Neural cell (in vitro differentiated cells): ENCODE data around the gene SLC39A10. TPM values are rescaled to one million over a fixed set of nuclear protein-coding genes. Genes with fewer than 3 reads are reported as not detected.

ENCODE experiments used
- H2AFZ ChIP-seq: fragments of 200-600, 300-800 bp; sonication (generic), shearing (Covaris generic); 2 replicates; pipeline ENCODE4 v1.6.0; 2014; ENCODE audit warnings: low read depth, mild to moderate bottlenecking, antibody characterized with exemption, low read length, moderate library complexity
- H3F3A ChIP-seq: fragments of 200-600 bp; shearing (Covaris generic); 2 replicates; pipeline ENCODE4 v1.6.1; 2016; ENCODE audit warnings: mild to moderate bottlenecking, moderate library complexity, mixed read lengths, antibody characterized with exemption, low read length; ENCODE audit not compliant: insufficient read depth, poor library complexity, severe bottlenecking
- H3K27ac ChIP-seq: fragments of 200-600, 300-800 bp; sonication (generic), shearing (Covaris generic); 2 replicates; pipeline ENCODE4 v1.5.1; 2014; ENCODE audit warnings: mild to moderate bottlenecking, low read length, moderate library complexity
- H3K27me3 ChIP-seq: fragments of 300-800, 200-600 bp; sonication (generic), shearing (Covaris generic); 2 replicates; pipeline ENCODE4 v1.6.0; 2014; ENCODE audit warnings: mild to moderate bottlenecking, low read depth, low read length, moderate library complexity; ENCODE audit not compliant: insufficient read depth
- H3K36me3 ChIP-seq: fragments of 300-800, 200-600 bp; sonication (generic), shearing (Covaris generic); 2 replicates; pipeline ENCODE4 v1.5.1; 2014; ENCODE audit warnings: mild to moderate bottlenecking, antibody characterized with exemption, low read length, moderate library complexity; ENCODE audit not compliant: insufficient read depth
- H3K4me2 ChIP-seq: fragments of 300-800, 200-600 bp; sonication (generic), shearing (Covaris generic); 2 replicates; pipeline ENCODE4 v1.6.0; 2014; ENCODE audit warnings: mild to moderate bottlenecking, low read length
- H3K4me3 ChIP-seq: fragments of 300-800, 200-600 bp; sonication (generic), shearing (Covaris generic); 2 replicates; pipeline ENCODE4 v1.5.1; 2014; ENCODE audit warnings: mild to moderate bottlenecking, low read length, moderate library complexity
- H3K79me2 ChIP-seq: fragments of 200-600 bp; shearing (Covaris generic); replicated peaks from 2 replicates; pipeline ENCODE4 v1.6.0; 2014; ENCODE audit warnings: mild to moderate bottlenecking, low read length, moderate library complexity; ENCODE audit not compliant: insufficient read depth
- H3K9ac ChIP-seq: fragments of 300-800, 200-600 bp; sonication (generic), shearing (Covaris generic); 2 replicates; pipeline ENCODE4 v1.6.1; 2016; ENCODE audit warnings: mild to moderate bottlenecking, low read length, mixed read lengths
- H3K9me2 ChIP-seq: fragments of 200-600 bp; shearing (Covaris generic); 2 replicates; pipeline ENCODE4 v1.6.1; 2016; ENCODE audit warnings: mild to moderate bottlenecking, low read length, mixed read lengths; ENCODE audit not compliant: insufficient read depth
- H3K9me3 ChIP-seq: fragments of 200-600, 300-800 bp; sonication (generic), shearing (Covaris generic); 2 replicates; pipeline ENCODE4 v1.6.1; 2016; ENCODE audit warnings: mild to moderate bottlenecking, mixed run types, low read length, moderate library complexity, mixed read lengths
- H4K20me1 ChIP-seq: fragments of 200-600 bp; shearing (Covaris generic); 2 replicates; pipeline ENCODE4 v1.6.1; 2016; ENCODE audit warnings: mild to moderate bottlenecking, mixed run types; ENCODE audit not compliant: insufficient read depth
- CTCF ChIP-seq: fragments of 450-650 bp; IDR thresholded peaks from 2 replicates; pipeline ENCODE4 v1.5.1; 2014; ENCODE audit warnings: antibody characterized with exemption, mild to moderate bottlenecking, moderate library complexity; ENCODE audit not compliant: poor library complexity, severe bottlenecking
- EP300 ChIP-seq: fragments of 450-650 bp; conservative IDR thresholded peaks from 2 replicates; pipeline ENCODE4 v1.6.1; 2014; ENCODE audit warnings: antibody characterized with exemption, mild to moderate bottlenecking, moderate library complexity; ENCODE audit not compliant: poor library complexity, severe bottlenecking
- EZH2 ChIP-seq: fragments of 200-600, 300-800 bp; shearing (Covaris generic), sonication (generic); IDR thresholded peaks from 2 replicates; pipeline ENCODE4 v1.6.1; 2014; ENCODE audit warnings: antibody characterized with exemption, low read length, borderline replicate concordance, mild to moderate bottlenecking; ENCODE audit not compliant: insufficient read depth, poor library complexity, severe bottlenecking
- MXI1 ChIP-seq: fragments of 450-650 bp; conservative IDR thresholded peaks from 2 replicates; pipeline ENCODE4 v1.6.1; 2014; ENCODE audit warnings: antibody characterized with exemption, mild to moderate bottlenecking; ENCODE audit not compliant: poor library complexity, severe bottlenecking
- POLR2AphosphoS5 ChIP-seq: IDR thresholded peaks from 2 replicates; pipeline ENCODE4 v1.6.1; 2012
- RAD21 ChIP-seq: fragments of 450-650 bp; conservative IDR thresholded peaks from 2 replicates; pipeline ENCODE4 v1.6.1; 2014; ENCODE audit warnings: antibody characterized with exemption, mild to moderate bottlenecking, moderate library complexity
- SMC3 ChIP-seq: fragments of 450-650 bp; conservative IDR thresholded peaks from 2 replicates; pipeline ENCODE4 v1.6.1; 2014; ENCODE audit warnings: antibody characterized with exemption, mild to moderate bottlenecking, moderate library complexity; ENCODE audit not compliant: poor library complexity
- TAF1 ChIP-seq: IDR thresholded peaks from 2 replicates; pipeline ENCODE4 v1.6.1; 2012; ENCODE audit warnings: low read depth
- polyA plus RNA-seq: library from polyadenylated mRNA; depleted of rRNA; stranded (reverse); fragments of >200 nt; gene quantifications from 2 replicates; pipeline ENCODE4 v1.2.3, GENCODE V29; 2014
- TF ChIP-seq, protein P1 (sequence below): IDR thresholded peaks from 2 replicates; pipeline ENCODE4 v1.6.1; 2012; ENCODE audit warnings: borderline replicate concordance

The SLC39A10 gene
- polyA plus RNA-seq, 1 donor from 2014 or later = 71.7 TPM

DNA sequence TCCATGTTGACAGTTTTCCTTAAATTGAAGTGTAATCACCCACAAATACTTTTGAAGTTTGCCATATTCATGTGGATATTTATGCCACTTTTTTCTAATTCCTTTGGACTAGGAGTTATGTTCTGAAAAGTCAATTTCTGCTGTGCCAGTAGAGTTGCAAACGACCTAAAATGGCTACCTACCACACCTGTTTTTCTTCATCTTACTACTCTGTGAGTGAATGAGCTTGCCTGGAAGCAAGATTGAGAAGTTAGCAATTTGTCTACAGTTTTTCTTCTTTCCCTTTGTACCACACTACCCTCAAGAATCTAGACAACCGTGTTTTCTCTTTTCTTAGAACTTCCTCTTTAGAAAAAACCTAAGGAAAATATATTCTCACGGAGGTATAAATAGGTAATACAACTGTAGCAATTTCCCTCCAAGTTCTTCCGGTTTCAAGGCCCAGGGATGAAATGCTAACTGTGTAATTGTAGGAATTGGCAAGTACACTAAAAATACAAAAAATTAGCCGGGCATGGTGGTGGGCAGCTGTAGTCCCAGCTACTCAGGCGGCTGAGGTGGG, 7.3 kb upstream of the SLC39A10 start:
- Histone ChIP-seq H3K27me3 (no peaks in the 10 kb centered on the region), H3K36me3 (no peaks in the 10 kb centered on the region), H3K4me2 (no peak overlapping the region), H3K27ac (no peak overlapping the region), H2AFZ (no peak overlapping the region), H4K20me1 (no peaks in the 10 kb centered on the region), H3K9me3 (no peaks in the 10 kb centered on the region), H3K79me2 (no peaks in the 10 kb centered on the region), H3K4me3 (no peak overlapping the region), H3K9me2 (no peaks in the 10 kb centered on the region), H3F3A (no peaks in the 10 kb centered on the region), H3K9ac (no peak overlapping the region)
- TF ChIP-seq CTCF (no peak), MXI1 (no peak), POLR2AphosphoS5 (no peak), TAF1 (no peak), SMC3 (no peak), EZH2 (no peak)
- TF ChIP-seq, protein P1, sequence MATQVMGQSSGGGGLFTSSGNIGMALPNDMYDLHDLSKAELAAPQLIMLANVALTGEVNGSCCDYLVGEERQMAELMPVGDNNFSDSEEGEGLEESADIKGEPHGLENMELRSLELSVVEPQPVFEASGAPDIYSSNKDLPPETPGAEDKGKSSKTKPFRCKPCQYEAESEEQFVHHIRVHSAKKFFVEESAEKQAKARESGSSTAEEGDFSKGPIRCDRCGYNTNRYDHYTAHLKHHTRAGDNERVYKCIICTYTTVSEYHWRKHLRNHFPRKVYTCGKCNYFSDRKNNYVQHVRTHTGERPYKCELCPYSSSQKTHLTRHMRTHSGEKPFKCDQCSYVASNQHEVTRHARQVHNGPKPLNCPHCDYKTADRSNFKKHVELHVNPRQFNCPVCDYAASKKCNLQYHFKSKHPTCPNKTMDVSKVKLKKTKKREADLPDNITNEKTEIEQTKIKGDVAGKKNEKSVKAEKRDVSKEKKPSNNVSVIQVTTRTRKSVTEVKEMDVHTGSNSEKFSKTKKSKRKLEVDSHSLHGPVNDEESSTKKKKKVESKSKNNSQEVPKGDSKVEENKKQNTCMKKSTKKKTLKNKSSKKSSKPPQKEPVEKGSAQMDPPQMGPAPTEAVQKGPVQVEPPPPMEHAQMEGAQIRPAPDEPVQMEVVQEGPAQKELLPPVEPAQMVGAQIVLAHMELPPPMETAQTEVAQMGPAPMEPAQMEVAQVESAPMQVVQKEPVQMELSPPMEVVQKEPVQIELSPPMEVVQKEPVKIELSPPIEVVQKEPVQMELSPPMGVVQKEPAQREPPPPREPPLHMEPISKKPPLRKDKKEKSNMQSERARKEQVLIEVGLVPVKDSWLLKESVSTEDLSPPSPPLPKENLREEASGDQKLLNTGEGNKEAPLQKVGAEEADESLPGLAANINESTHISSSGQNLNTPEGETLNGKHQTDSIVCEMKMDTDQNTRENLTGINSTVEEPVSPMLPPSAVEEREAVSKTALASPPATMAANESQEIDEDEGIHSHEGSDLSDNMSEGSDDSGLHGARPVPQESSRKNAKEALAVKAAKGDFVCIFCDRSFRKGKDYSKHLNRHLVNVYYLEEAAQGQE = no peak

- Histone ChIP-seq H3K4me3 (no peak overlapping the region), H3K9ac (no peak overlapping the region), H4K20me1 (no peaks in the 10 kb centered on the region), H3K9me3 (no peaks in the 10 kb centered on the region), H3F3A (no peaks in the 10 kb centered on the region), H2AFZ (no peak overlapping the region), H3K79me2 (no peaks in the 10 kb centered on the region), H3K36me3 (no peaks in the 10 kb centered on the region), H3K27ac (no peak overlapping the region), H3K27me3 (no peaks in the 10 kb centered on the region), H3K4me2 (no peak overlapping the region), H3K9me2 (no peaks in the 10 kb centered on the region)
- no peak for TF ChIP-seq EZH2
- no peak for TF ChIP-seq EP300
- TF ChIP-seq RAD21 = no peak
- TF ChIP-seq CTCF = no peak
- TF ChIP-seq, protein P1 = no peak
- no peak for TF ChIP-seq TAF1
- no peak for TF ChIP-seq MXI1
- TF ChIP-seq POLR2AphosphoS5 = no peak
- no peak for TF ChIP-seq SMC3
Observed at GRCh38 chr2:195651046-195651445, 6.0 kb upstream of the SLC39A10 start.
